Raji (cell line): ENCODE data around the gene RPS6KA5.

ENCODE experiments used
- POLR2A ChIP-seq: IDR thresholded peaks from 2 replicates; pipeline ENCODE4 v1.6.1; 2011; ENCODE audit warnings: low read depth, low read length, control low read depth; ENCODE audit not compliant: insufficient read depth

The RPS6KA5 gene

GRCh38 chr14:90850487-90850886 lies 210.0 kb downstream of the RPS6KA5 start:
- TF ChIP-seq POLR2A = no peak

DNA sequence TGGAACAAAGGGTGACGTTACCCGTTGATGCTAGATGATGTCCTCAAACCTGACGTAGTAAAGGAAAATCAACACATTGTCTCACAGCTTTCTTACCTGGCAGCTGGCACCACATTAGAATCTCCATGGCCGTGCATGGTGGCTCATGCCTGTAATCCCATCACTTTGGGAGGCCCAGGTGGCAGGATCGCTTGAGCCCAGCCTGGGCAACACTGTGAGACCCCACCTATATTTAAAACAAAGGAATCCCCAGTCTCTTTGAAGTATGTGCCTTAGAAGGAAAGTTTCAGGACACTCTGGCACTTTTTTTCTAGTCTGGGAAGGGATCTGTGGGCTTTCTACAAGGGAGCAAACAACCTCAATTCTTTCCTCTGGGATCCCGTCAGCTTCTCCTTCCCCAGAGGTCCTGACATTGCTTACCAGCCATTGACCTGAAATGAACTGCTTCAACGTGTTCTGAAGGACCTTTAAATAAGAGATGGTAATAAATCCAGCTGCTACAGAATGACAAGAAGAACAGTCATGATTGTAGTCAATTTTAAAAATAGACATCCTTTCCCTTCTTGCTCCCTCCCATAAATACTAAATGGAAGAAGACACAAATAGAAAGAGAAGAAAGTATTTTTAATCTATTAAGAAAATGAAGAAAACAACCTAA lies 210.5 kb downstream of the RPS6KA5 start:
- no peak for TF ChIP-seq POLR2A

GRCh38 chr14:90848944-90849731 lies 211.3 kb downstream of the RPS6KA5 start:
- TF ChIP-seq POLR2A = no peak

DNA sequence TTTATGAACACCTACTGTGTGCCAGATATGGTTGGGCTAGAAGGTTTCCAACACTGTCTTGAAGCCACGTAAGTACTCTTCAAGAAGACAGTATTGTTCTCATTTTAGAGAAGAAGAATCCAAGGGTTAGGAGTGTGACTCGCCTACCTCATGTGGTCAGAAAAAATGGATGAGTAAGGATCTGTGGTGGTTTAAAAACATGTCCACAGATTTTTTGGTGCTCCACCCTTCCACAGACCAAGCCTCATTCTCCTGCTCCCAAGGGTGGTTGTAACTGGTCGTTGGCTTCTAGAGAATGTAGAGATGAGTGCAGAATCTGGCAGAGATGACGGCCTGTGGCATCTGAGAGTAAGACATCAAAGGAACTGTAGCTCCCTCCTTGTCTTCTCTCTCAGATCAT lies 213.9 kb downstream of the RPS6KA5 start:
- no peak for TF ChIP-seq POLR2A

DNA sequence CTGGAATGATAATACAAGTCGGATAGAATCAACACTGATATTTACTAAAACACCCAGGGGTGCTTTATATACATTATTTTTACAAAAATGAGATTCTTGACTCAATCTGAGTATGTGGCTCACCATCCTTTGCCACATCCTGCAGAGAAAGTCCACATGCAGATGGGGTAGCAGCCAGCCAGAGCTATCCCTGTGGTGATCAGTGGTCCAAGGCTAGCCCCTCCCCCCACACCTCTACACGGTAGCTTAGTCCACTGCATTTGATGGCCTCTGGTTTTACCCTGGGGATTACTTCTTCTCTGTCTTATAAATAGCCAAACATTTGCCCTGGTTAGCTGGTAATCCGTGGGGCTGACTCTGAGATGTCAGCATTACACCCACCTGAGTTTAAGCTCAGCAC lies 216.1 kb downstream of the RPS6KA5 start:
- TF ChIP-seq POLR2A = no peak

- no peak for TF ChIP-seq POLR2A
Observed at GRCh38 chr14:90842726-90843125, 217.7 kb downstream of the RPS6KA5 start.

GRCh38 chr14:90839889-90840266 lies 220.6 kb downstream of the RPS6KA5 start:
- TF ChIP-seq POLR2A = no peak

DNA sequence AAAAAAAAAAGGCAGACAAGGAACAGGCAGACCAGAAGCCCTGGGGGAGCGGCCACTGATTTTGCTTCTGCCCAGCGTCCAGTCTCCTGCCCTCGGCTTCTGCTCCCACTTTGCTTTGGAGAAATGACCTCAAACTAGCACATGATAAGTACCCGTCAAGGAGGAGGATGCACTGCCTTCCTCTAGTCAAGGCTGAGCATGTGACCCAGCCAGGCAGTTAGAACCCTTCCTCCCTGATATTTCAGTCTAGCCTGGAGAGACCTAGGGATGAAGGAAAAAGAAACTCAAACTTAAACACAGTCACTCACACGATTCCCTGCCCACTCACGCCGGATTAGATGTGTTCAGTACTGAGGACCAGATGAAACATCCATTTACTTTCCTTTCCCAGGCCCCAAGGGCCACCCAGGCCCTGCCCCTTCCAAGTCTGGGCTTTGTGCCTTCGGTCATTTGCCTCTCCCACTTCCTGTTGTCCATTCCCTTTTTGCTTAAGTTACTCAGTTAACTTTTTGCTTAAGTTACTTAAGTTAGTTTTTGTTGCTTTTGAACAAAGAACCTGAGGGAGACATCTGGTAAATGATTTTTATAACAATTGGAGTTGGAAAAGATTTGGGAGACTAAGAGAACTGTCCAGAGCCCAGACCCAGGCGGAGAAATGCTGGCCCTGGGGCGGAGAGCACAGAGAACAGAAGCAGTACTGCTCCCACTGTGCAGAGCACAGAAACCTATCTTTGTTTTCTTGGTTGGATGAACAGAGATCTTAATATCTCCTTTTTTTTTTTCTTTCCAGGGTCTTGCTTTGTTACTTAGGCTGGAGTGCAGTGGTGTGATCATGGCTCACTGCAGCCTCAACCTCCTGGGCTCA lies 221.2 kb downstream of the RPS6KA5 start:
- no peak for TF ChIP-seq POLR2A

- no peak for TF ChIP-seq POLR2A
Observed at GRCh38 chr14:90837355-90837754, 223.1 kb downstream of the RPS6KA5 start.

- no peak for TF ChIP-seq POLR2A
Observed at GRCh38 chr14:90836692-90837063, 223.8 kb downstream of the RPS6KA5 start.

DNA sequence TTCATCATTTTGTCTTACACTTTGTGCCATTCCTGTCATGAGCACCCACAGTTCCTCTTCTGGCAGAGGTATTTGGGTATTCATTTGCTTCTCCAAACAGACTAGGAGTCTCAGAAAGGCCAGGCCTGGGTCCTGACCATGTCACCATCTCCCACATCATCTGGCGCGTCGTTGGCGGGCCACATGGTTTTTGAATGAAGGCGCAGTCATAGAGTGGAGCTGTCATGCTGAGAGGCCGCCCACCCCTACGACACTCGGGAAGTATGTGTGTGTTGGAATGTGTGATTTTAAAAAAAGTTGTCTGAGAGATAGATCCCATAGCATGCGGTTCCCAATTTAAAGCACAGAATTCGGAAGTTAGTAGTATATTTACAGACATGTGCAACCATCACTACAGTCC lies 228.6 kb downstream of the RPS6KA5 start:
- TF ChIP-seq POLR2A = no peak

DNA sequence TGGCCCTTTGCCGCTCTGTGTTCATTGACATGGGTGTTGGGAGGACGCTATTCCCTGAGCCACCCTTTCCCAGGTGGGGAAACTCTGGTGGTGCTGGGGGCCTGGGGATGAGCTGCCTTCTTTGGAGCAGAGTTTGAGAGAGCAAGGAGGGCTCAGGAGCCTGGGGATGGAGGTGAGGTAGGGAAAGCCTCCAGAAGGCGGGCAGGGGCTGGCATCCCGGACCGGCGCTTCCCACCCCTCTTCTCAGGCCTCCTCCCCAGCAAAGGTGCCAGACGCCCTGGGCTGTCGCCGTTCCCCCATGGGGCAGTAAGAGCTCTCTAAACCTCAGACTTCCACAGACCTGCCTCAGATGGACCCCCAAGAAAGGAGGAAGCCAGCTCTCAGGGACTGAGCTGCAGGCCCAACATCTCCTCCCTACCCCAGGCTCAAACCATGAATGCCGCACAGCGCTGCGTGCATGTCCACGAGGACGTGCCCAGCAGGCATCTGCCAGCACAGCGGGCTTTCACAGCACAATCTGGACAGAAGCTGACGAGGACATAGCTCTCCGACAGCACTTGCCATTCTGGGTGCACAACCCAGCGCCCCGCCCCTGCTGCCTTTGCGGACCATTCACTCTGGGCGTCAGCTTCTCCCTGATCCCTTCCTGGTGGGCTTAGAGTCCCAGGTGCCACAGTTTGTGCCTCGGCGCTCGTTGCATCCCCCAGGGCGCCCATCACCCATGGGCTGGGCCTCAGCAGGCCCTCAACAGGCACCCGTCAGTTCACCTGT lies 229.3 kb downstream of the RPS6KA5 start:
- no peak for TF ChIP-seq POLR2A

- no peak for TF ChIP-seq POLR2A
Observed at GRCh38 chr14:90829677-90830076, 230.8 kb downstream of the RPS6KA5 start.

DNA sequence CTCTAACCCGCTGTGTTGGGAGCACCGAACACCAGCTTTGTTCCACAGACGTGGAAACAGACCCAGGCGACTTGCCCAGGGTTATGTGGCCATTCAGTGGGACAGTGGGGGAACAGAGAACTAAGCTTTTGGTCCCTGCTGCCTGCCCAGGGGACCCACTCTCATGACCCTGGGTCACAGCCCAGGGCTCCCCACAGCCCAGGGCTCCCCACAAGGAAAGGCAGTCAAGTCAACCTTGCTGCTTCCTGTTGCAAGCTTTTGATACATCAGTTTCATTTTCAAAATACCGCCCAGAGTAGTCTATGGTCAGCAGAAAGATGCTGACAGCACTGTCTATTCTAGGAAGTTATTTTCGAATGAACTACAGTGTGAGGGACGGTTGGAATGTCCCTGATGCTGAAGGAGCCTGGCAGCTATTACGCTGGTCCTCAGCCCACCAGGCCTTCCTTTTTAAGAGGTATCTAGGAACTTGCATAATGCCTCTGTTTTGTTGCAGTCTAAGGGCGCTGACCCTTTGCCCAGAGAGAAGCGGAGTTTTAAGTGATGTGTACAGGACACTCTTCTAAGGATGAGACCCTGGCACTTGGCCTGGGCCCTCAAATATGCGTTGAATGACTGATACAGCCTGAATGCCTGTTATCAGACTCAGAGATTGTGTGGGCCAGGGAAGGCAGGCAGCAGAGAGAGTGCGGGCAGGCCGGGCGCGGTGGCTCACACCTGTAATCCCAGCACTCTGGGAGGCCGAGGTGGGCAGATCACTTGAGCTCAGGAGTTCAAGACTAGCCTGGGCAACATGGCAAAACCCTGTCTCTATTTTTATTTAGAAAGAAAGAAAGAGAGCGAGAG lies 231.6 kb downstream of the RPS6KA5 start:
- TF ChIP-seq POLR2A = no peak
